Measurements from ENCODE around the gene L3MBTL2.

Gene L3MBTL2

GRCh38 chr22:41242396-41243117 lies 37.4 kb downstream of the L3MBTL2 start:
- Histone ChIP-seq H3K27me3 (ENCODE audit: control insufficient read depth in 1 of 2, insufficient read depth in 2 of 2, low read length in 2 of 2) (no peaks in the 10 kb centered on the region), H3K9me3 (ENCODE audit: control insufficient read depth in 2 of 2, low read length in 2 of 2) (no peaks in the 10 kb centered on the region), H3K9ac (ENCODE audit: low read length in 2 of 2) (no peak overlapping the region), H3K4me3 (ENCODE audit: low read length in 2 of 2) (no peak overlapping the region), H3K36me3 (ENCODE audit: control insufficient read depth in 2 of 2, insufficient read depth in 2 of 2, low read length in 2 of 2) (peaks cover 0 to 5% of the 10 kb centered on the region in 2 donors), H3K4me1 (ENCODE audit: control insufficient read depth, insufficient read depth, low read length) (peaks cover 16% of the 10 kb centered on the region), H3K27ac (ENCODE audit: low read length) (no peak overlapping the region)

DNA sequence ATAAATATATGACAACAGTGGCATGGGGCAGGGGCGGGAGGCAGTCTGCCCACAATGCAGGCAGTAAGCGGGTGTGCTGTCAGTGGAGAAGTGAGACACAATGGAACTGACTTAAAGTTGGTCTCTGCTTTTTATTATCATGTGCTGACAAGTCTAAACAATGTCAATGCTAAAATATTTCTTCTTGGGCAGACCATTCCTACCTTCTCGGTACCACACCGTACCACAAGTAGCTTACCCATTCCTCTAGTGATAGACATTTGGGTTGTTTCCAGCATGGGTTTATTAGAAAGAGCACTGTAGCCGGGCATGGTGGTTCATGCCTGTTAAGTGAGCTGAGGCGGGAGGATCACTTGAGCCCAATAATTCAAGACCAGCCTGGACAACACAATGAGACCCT lies 38.2 kb downstream of the L3MBTL2 start:
- Histone ChIP-seq H3K27ac (ENCODE audit: low read length) (no peak overlapping the region), H3K4me3 (ENCODE audit: low read length in 2 of 2) (no peak overlapping the region), H3K9me3 (ENCODE audit: control insufficient read depth in 2 of 2, low read length in 2 of 2) (no peaks in the 10 kb centered on the region), H3K4me1 (ENCODE audit: control insufficient read depth, insufficient read depth, low read length) (peaks cover 9% of the 10 kb centered on the region), H3K9ac (ENCODE audit: low read length in 2 of 2) (no peak overlapping the region), H3K27me3 (ENCODE audit: control insufficient read depth in 1 of 2, insufficient read depth in 2 of 2, low read length in 2 of 2) (no peaks in the 10 kb centered on the region), H3K36me3 (ENCODE audit: control insufficient read depth in 2 of 2, insufficient read depth in 2 of 2, low read length in 2 of 2) (peaks cover 0 to 8% of the 10 kb centered on the region in 2 donors)

DNA sequence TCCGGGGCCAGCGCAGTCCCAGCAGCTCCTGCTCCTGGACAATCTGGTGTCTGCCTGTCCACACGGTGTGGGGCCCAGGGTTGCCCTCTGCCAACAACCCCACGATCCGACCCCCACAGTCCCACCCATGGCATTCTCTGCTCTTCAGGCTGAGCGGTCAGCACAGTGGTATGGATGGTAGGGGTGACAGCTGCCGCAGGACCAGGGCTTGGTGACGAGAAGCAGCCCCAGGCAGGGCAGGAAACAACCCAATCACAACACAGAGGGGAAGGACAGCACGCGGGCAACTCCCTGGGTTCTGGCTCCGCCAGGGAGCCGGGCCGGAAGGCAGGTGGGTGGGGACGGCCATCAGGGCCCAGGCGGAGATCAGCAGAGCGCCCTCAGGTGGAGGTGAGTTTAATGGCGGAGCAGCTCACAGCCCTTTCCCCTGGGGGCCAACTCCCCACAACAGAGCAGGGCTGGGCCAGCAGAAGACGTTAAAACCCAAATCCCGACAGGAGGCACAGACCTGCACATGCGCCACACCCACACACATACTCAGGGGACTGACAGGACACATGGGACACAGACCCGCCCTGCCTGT lies 40.9 kb downstream of the L3MBTL2 start:
- H3K27me3 ChIP-seq (ENCODE audit: control insufficient read depth in 1 of 2, insufficient read depth in 2 of 2, low read length in 2 of 2) = no peaks in the 10 kb centered on the region
- H3K36me3 ChIP-seq (ENCODE audit: control insufficient read depth in 2 of 2, insufficient read depth in 2 of 2, low read length in 2 of 2) = peaks cover 15 to 27% of the 10 kb centered on the region in 2 donors
- H3K4me3 ChIP-seq (ENCODE audit: low read length in 2 of 2) = no peak overlapping the region
- H3K9me3 ChIP-seq (ENCODE audit: control insufficient read depth in 2 of 2, low read length in 2 of 2) = no peaks in the 10 kb centered on the region
- H3K4me1 ChIP-seq (ENCODE audit: control insufficient read depth, insufficient read depth, low read length) = peaks cover 9% of the 10 kb centered on the region
- H3K9ac ChIP-seq (ENCODE audit: low read length in 2 of 2) = no peak overlapping the region
- H3K27ac ChIP-seq (ENCODE audit: low read length) = no peak overlapping the region

GRCh38 chr22:41247703-41248102 lies 42.6 kb downstream of the L3MBTL2 start:
- no peak overlapping the region for H3K9ac ChIP-seq (ENCODE audit: low read length in 2 of 2)
- peaks cover 19 to 34% of the 10 kb centered on the region in 2 donors for H3K36me3 ChIP-seq (ENCODE audit: control insufficient read depth in 2 of 2, insufficient read depth in 2 of 2, low read length in 2 of 2)
- no peaks in the 10 kb centered on the region for H3K27me3 ChIP-seq (ENCODE audit: control insufficient read depth in 1 of 2, insufficient read depth in 2 of 2, low read length in 2 of 2)
- peaks cover 9% of the 10 kb centered on the region for H3K4me1 ChIP-seq (ENCODE audit: control insufficient read depth, insufficient read depth, low read length)
- H3K4me3 ChIP-seq (ENCODE audit: low read length in 2 of 2) = no peak overlapping the region
- H3K9me3 ChIP-seq (ENCODE audit: control insufficient read depth in 2 of 2, low read length in 2 of 2) = no peaks in the 10 kb centered on the region
- no peak overlapping the region for H3K27ac ChIP-seq (ENCODE audit: low read length)

DNA sequence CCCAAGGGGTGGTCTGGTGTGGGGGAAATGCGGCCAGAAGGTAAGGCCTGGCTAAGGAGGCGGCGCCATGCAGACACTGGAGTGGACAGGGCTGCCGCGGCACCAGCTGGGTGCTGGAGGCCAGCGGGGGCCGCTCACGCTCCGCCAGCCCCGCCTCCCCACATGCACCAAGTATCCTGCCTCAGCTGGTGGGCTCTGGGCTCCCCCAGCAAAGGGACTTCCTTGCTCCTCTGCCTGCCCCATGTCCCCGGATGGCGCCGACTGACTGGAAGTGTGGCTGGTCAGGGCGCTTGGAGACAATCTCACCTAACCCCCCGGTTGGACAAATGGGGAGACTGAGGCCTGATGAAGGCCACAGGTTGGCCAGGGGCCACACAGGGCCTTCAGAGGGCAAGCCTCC lies 43.2 kb downstream of the L3MBTL2 start:
- no peak overlapping the region for H3K9ac ChIP-seq (ENCODE audit: low read length in 2 of 2)
- H3K27ac ChIP-seq (ENCODE audit: low read length) = no peak overlapping the region
- no peak overlapping the region for H3K4me3 ChIP-seq (ENCODE audit: low read length in 2 of 2)
- H3K9me3 ChIP-seq (ENCODE audit: control insufficient read depth in 2 of 2, low read length in 2 of 2) = no peaks in the 10 kb centered on the region
- peaks cover 24 to 35% of the 10 kb centered on the region in 2 donors for H3K36me3 ChIP-seq (ENCODE audit: control insufficient read depth in 2 of 2, insufficient read depth in 2 of 2, low read length in 2 of 2)
- peaks cover 9% of the 10 kb centered on the region for H3K4me1 ChIP-seq (ENCODE audit: control insufficient read depth, insufficient read depth, low read length)
- no peaks in the 10 kb centered on the region for H3K27me3 ChIP-seq (ENCODE audit: control insufficient read depth in 1 of 2, insufficient read depth in 2 of 2, low read length in 2 of 2)

DNA sequence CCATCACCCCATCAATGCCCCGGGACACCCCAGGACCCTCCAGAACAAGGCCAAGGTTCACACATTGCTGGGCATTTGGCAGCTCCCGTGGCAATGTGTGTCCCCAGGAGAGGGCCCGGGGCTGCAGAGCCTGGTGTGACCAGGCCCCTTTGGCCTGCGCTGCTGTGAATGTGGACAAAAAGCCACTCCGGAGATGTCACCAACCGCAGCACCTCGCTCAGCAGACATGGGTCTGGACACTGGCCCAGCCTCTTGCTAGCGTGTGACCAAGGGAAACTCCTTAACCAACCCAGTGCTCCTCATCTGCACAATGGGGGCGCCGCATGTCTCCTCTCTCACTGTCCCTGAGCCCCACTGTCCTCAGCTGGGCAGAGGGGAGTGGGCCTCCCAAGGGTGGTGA lies 43.6 kb downstream of the L3MBTL2 start:
- Histone ChIP-seq H3K9ac (ENCODE audit: low read length in 2 of 2) (no peak overlapping the region), H3K9me3 (ENCODE audit: control insufficient read depth in 2 of 2, low read length in 2 of 2) (no peaks in the 10 kb centered on the region), H3K27ac (ENCODE audit: low read length) (no peak overlapping the region), H3K27me3 (ENCODE audit: control insufficient read depth in 1 of 2, insufficient read depth in 2 of 2, low read length in 2 of 2) (no peaks in the 10 kb centered on the region), H3K4me3 (ENCODE audit: low read length in 2 of 2) (no peak overlapping the region), H3K4me1 (ENCODE audit: control insufficient read depth, insufficient read depth, low read length) (peaks cover 9% of the 10 kb centered on the region), H3K36me3 (ENCODE audit: control insufficient read depth in 2 of 2, insufficient read depth in 2 of 2, low read length in 2 of 2) (peaks cover 26 to 38% of the 10 kb centered on the region in 2 donors)

DNA sequence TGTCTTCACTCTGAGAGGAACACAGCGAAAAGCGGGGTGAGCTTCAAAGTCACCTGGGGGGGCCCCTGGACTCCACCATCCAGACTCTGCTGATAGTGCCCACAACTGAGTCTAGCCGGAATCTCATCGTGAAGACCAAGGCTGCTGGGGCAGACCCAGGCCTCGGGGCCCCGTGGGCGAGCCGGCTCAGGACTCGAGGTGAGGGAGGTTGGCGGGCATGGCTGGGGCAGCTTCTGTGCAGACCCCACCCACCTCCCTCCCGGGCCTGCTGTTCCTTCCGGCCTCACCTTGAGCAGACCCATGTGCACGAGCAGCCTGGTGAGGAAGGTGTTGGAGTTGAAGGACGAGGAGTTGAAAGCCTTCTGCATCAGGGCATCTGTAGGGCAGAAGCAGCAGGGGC lies 44.3 kb downstream of the L3MBTL2 start:
- Histone ChIP-seq H3K9me3 (ENCODE audit: control insufficient read depth in 2 of 2, low read length in 2 of 2) (no peaks in the 10 kb centered on the region), H3K9ac (ENCODE audit: low read length in 2 of 2) (no peak overlapping the region), H3K27ac (ENCODE audit: low read length) (no peak overlapping the region), H3K4me1 (ENCODE audit: control insufficient read depth, insufficient read depth, low read length) (peaks cover 9% of the 10 kb centered on the region), H3K27me3 (ENCODE audit: control insufficient read depth in 1 of 2, insufficient read depth in 2 of 2, low read length in 2 of 2) (no peaks in the 10 kb centered on the region), H3K36me3 (ENCODE audit: control insufficient read depth in 2 of 2, insufficient read depth in 2 of 2, low read length in 2 of 2) (peaks cover 26 to 41% of the 10 kb centered on the region in 2 donors), H3K4me3 (ENCODE audit: low read length in 2 of 2) (no peak overlapping the region)

GRCh38 chr22:41250127-41250526 lies 45.0 kb downstream of the L3MBTL2 start:
- Histone ChIP-seq H3K9ac (ENCODE audit: low read length in 2 of 2) (no peak overlapping the region), H3K27me3 (ENCODE audit: control insufficient read depth in 1 of 2, insufficient read depth in 2 of 2, low read length in 2 of 2) (no peaks in the 10 kb centered on the region), H3K27ac (ENCODE audit: low read length) (no peak overlapping the region), H3K4me1 (ENCODE audit: control insufficient read depth, insufficient read depth, low read length) (peaks cover 3% of the 10 kb centered on the region), H3K9me3 (ENCODE audit: control insufficient read depth in 2 of 2, low read length in 2 of 2) (no peaks in the 10 kb centered on the region), H3K4me3 (ENCODE audit: low read length in 2 of 2) (no peak overlapping the region), H3K36me3 (ENCODE audit: control insufficient read depth in 2 of 2, insufficient read depth in 2 of 2, low read length in 2 of 2) (peaks cover 26 to 43% of the 10 kb centered on the region in 2 donors)

GRCh38 chr22:41252365-41252764 lies 47.3 kb downstream of the L3MBTL2 start:
- Histone ChIP-seq H3K27me3 (ENCODE audit: control insufficient read depth in 1 of 2, insufficient read depth in 2 of 2, low read length in 2 of 2) (no peaks in the 10 kb centered on the region), H3K4me3 (ENCODE audit: low read length in 2 of 2) (no peak overlapping the region), H3K4me1 (ENCODE audit: control insufficient read depth, insufficient read depth, low read length) (peaks cover 6% of the 10 kb centered on the region), H3K27ac (ENCODE audit: low read length) (no peak overlapping the region), H3K9me3 (ENCODE audit: control insufficient read depth in 2 of 2, low read length in 2 of 2) (no peaks in the 10 kb centered on the region), H3K36me3 (ENCODE audit: control insufficient read depth in 2 of 2, insufficient read depth in 2 of 2, low read length in 2 of 2) (peaks cover 34 to 52% of the 10 kb centered on the region in 2 donors), H3K9ac (ENCODE audit: low read length in 2 of 2) (no peak overlapping the region)

- H3K9ac ChIP-seq (ENCODE audit: low read length in 2 of 2) = no peak overlapping the region
- H3K36me3 ChIP-seq (ENCODE audit: control insufficient read depth in 2 of 2, insufficient read depth in 2 of 2, low read length in 2 of 2) = peaks cover 38 to 53% of the 10 kb centered on the region in 2 donors
- no peak overlapping the region for H3K27ac ChIP-seq (ENCODE audit: low read length)
- no peaks in the 10 kb centered on the region for H3K9me3 ChIP-seq (ENCODE audit: control insufficient read depth in 2 of 2, low read length in 2 of 2)
- no peaks in the 10 kb centered on the region for H3K27me3 ChIP-seq (ENCODE audit: control insufficient read depth in 1 of 2, insufficient read depth in 2 of 2, low read length in 2 of 2)
- no peak overlapping the region for H3K4me3 ChIP-seq (ENCODE audit: low read length in 2 of 2)
- peaks cover 6% of the 10 kb centered on the region for H3K4me1 ChIP-seq (ENCODE audit: control insufficient read depth, insufficient read depth, low read length)
These were observed 49.1 kb downstream of the L3MBTL2 start for GRCh38 chr22:41254230-41254629.
